Testis (tissue), 3 donors: Measurements from ENCODE around the gene MOV10. TPM values are rescaled to one million over a fixed set of nuclear protein-coding genes. Genes with fewer than 3 reads are reported as not detected.
A peak's percentile ranks its signal among the peaks of the same experiment; 100 is the strongest.

ENCODE experiments used
- DNase-seq: peaks from one replicate; pipeline ENCODE4 v3.0.0-alpha.2; 2019
- H3K27ac ChIP-seq, 2 donors: fragments of 200-600 bp; sonication (generic); one replicate each; pipeline ENCODE4 v1.5.1; 2019
- H3K27me3 ChIP-seq: fragments of 200-600 bp; sonication (generic); one replicate; pipeline ENCODE4 v1.5.1; 2019
- H3K36me3 ChIP-seq: fragments of 200-600 bp; sonication (generic); one replicate; pipeline ENCODE4 v1.5.1; 2017; ENCODE audit warnings: low read depth; ENCODE audit errors: missing control alignments
- H3K4me1 ChIP-seq: fragments of 200-600 bp; sonication (generic); one replicate; pipeline ENCODE4 v1.5.1; 2019
- H3K4me3 ChIP-seq, 2 donors: fragments of 200-600 bp; sonication (generic); one replicate each; pipeline ENCODE4 v1.5.1; 2017 to 2019
- H3K9me3 ChIP-seq: fragments of 200-600 bp; sonication (generic); one replicate; pipeline ENCODE4 v1.5.1; 2017
- POLR2A ChIP-seq: fragments of 450-650 bp; IDR thresholded peaks from one replicate; pipeline ENCODE4 v1.6.1; 2017; ENCODE audit warnings: antibody characterized with exemption, mild to moderate bottlenecking, moderate library complexity
- WGBS, 2 donors: methylation state at CpG; one replicate each; pipeline ENCODE4 v1.1.5; 2018; 5-methylcytosine and 5-hydroxymethylcytosine counted together
- intact Hi-C: fragments of 100-400 bp; cut with DNase I; formaldehyde crosslinking; loops from one replicate; pipeline ENCODE4 v1.15.1; 2023; ENCODE audit warnings: low total_unique reads
- polyA plus RNA-seq: library from polyadenylated mRNA; stranded (reverse); fragments of 350-450 nt; fragmentation: Illumina TruSeq; extraction: RNeasy Lipid Tissue Mini Kit (QIAGEN cat#74804); gene quantifications from one replicate; pipeline ENCODE4 v1.2.3, GENCODE V29; 2014; ENCODE audit warnings: low read depth, low replicate concordance; ENCODE audit not compliant: insufficient read depth
- total RNA-seq, 2 donors: library from RNA; depleted of rRNA; stranded (reverse); fragments of >200 nt; gene quantifications; one replicate each; pipeline ENCODE4 v1.2.3, GENCODE V29; 2016
- TF ChIP-seq, protein P1 (sequence below), 3 experiments: fragments of 450-650 bp in 2 of 3; fragments of 200-600 bp in 1 of 3; sonication (generic) in 1 of 3; IDR thresholded peaks; one replicate each; pipeline ENCODE4 v1.5.1; 2016 to 2019; ENCODE audit warnings: antibody characterized with exemption in 3 of 3, mild to moderate bottlenecking in 2 of 3, moderate library complexity in 1 of 3

MOV10 gene
- total and polyA plus RNA-seq, 3 donors from 2014 or later: 137 to 245 (median 240) TPM

DNA sequence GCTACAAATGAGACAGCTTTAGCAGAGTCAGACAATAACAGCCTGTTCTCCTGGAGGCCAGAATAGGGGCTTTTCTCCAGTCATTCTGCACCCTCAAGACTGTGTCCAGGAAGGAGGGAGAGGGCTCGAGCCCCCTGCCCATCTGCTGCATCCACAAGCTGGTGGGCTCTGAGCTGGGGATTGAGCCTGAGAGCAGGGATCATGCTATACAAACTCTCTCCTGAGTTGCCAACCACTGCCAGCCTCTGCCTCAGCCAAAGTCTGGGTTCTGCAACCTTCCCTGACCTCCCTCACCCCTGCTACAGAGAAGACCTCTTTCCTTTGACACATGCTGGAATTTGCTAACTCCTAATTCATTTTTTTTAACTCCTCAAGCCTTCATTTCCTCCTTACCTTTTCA is 55.5 kb downstream of the MOV10 start:
- 83 to 100% methylated on average over 1 of the region's 1 CpG for WGBS, 2 donors
- DNase-seq: no peak
- no peak for TF ChIP-seq POLR2A
- TF ChIP-seq, protein P1, sequence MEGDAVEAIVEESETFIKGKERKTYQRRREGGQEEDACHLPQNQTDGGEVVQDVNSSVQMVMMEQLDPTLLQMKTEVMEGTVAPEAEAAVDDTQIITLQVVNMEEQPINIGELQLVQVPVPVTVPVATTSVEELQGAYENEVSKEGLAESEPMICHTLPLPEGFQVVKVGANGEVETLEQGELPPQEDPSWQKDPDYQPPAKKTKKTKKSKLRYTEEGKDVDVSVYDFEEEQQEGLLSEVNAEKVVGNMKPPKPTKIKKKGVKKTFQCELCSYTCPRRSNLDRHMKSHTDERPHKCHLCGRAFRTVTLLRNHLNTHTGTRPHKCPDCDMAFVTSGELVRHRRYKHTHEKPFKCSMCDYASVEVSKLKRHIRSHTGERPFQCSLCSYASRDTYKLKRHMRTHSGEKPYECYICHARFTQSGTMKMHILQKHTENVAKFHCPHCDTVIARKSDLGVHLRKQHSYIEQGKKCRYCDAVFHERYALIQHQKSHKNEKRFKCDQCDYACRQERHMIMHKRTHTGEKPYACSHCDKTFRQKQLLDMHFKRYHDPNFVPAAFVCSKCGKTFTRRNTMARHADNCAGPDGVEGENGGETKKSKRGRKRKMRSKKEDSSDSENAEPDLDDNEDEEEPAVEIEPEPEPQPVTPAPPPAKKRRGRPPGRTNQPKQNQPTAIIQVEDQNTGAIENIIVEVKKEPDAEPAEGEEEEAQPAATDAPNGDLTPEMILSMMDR (IDR thresholded peaks at IDR 0.05): no peak
- H3K27me3 ChIP-seq: no peaks in the 10 kb centered on the region
- H3K36me3 ChIP-seq: no peaks in the 10 kb centered on the region
- H3K4me1 ChIP-seq: no peaks in the 10 kb centered on the region
- no peak overlapping the region for H3K4me3 ChIP-seq
- no peak overlapping the region for H3K27ac ChIP-seq
- intact Hi-C loops: no loop called here
- H3K9me3 ChIP-seq: no peaks in the 10 kb centered on the region

DNA sequence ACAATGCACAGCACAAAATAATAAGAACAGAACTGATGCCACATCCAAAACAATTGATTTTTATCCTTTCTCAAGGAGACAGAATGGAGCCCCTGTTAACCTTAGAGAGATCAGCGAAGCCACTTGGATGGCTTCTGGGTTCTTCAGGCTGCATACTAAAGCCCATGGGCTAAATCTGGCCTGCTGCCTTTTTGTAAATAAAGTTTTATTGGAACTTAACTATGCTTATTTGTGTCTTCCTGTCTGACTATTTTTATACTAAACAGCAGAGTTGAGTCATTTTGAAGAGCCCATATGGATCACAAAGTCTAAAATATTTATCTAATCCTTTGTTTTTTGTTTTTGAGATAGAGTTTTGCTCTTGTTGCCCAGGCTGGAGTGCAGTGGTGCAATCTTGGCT is 57.0 kb downstream of the MOV10 start:
- no peaks in the 10 kb centered on the region for H3K4me1 ChIP-seq
- no peak overlapping the region for H3K27ac ChIP-seq
- intact Hi-C loops: no loop called here
- 92 to 100% methylated on average over 1 of the region's 1 CpG for WGBS, 2 donors
- H3K4me3 ChIP-seq: no peak overlapping the region
- no peak for DNase-seq
- TF ChIP-seq, protein P1 (IDR thresholded peaks at IDR 0.05): no peak
- TF ChIP-seq POLR2A: no peak
- H3K27me3 ChIP-seq: no peaks in the 10 kb centered on the region
- no peaks in the 10 kb centered on the region for H3K36me3 ChIP-seq
- H3K9me3 ChIP-seq: no peaks in the 10 kb centered on the region

DNA sequence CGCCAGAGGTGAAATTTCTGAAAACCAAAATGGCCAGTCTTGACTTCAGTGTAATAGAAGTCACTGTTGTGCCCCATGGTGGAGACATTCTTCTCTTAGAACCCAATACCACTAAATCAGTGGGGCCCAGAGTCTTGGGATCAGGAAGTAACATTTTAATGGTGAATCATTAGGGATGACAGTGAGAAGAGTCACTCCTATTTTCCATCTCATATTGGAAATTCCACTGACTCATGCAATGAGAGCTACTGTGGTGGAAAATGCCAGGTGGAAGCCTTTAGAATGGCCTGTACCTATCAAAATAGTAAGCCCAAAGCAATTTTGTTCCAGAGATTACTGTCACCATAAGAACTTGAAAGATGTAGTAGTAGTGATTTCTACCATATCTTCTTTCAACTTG is 61.3 kb downstream of the MOV10 start:
- H3K27ac ChIP-seq: no peak overlapping the region
- no peak overlapping the region for H3K4me3 ChIP-seq
- TF ChIP-seq, protein P1 (IDR thresholded peaks at IDR 0.05): no peak
- no peak for TF ChIP-seq POLR2A
- H3K4me1 ChIP-seq: no peaks in the 10 kb centered on the region
- no peaks in the 10 kb centered on the region for H3K9me3 ChIP-seq
- intact Hi-C loops: no loop called here
- no peak for DNase-seq
- no peaks in the 10 kb centered on the region for H3K27me3 ChIP-seq
- no peaks in the 10 kb centered on the region for H3K36me3 ChIP-seq
- WGBS, 2 donors: 82 to 94% methylated on average over 1 of the region's 1 CpG

DNA sequence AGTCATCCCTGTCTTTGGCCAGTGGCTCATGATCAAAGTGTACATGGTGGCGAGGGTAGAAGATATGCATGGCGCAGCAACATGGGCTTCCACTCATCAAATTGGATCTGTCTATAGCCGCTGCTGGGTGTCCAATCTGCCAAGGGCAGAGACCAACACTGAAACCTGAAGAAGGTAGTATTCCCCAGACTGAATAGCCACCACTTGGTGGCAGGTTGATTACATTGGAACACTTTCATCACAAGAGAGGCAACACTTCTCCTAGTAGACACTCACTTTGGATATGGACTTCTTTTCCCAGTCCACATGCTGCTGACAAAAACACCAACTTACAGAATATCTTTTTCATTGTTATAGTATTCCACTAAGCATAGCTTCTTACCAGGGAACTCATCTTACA is 63.1 kb downstream of the MOV10 start:
- no peak for DNase-seq
- 97 to 98% methylated on average over 3 of the region's 3 CpGs for WGBS, 2 donors
- TF ChIP-seq, protein P1 (IDR thresholded peaks at IDR 0.05): no peak
- TF ChIP-seq POLR2A: no peak

DNA sequence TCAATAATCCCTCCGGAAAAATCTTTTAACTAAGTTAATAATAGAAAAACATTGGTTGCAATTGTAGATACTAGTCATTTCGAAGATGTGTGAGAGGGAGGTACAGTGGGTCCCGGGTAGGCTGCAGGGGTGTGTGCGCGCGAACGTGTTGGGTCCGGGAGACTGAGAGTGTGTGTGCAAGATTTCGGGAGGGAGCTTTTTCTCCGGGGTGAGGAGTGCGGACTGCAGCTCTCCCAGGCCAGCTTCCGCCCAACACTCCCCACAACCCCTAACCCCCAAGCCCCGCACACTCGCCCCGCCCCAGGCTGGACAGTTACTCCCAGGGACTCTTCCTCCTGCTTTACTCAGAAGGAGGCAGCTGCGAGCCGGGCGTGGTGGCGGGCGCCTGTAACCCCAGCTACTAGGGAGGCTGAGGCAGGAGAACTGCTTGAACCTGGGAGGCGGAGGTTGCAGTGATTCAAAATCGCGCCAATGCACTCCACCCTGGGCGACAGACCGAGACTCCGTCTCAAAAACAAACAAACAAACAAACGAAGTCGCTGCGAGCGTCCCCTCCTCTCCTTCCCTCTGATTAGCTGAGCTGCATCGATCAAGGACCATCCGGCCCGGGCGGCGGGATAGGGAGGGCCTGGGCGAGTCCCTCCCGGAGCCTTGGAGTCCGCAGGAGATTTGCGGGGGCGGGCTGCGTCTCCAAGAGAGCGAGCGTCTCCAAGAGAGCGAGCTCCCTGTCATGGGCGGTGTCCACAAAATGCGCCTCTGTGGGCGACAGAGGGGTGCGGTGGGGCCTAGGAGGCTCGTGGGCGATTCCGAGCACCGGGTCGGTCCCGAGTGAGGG is 68.9 kb downstream of the MOV10 start:
- peak; percentile 26 for DNase-seq
- no peak for TF ChIP-seq POLR2A
- TF ChIP-seq, protein P1 (IDR thresholded peaks at IDR 0.05): no peak
- H3K36me3 ChIP-seq: no peaks in the 10 kb centered on the region
- no peaks in the 10 kb centered on the region for H3K27me3 ChIP-seq
- 26 to 44% methylated on average over 26 to 54 of the region's 54 CpGs for WGBS, 2 donors
- intact Hi-C loops: no loop called here
- no peak overlapping the region for H3K27ac ChIP-seq
- H3K4me3 ChIP-seq: peak overlapping the region; percentile 21 to 23
- H3K4me1 ChIP-seq: no peaks in the 10 kb centered on the region
- H3K9me3 ChIP-seq: no peaks in the 10 kb centered on the region

More for the DNA sequence above, 63.1 kb downstream of the MOV10 start:
- Histone ChIP-seq H3K4me1 (no peaks in the 10 kb centered on the region), H3K4me3 (no peak overlapping the region), H3K27me3 (no peaks in the 10 kb centered on the region), H3K36me3 (no peaks in the 10 kb centered on the region), H3K27ac (no peak overlapping the region), H3K9me3 (no peaks in the 10 kb centered on the region)
- intact Hi-C loops: no loop called here
